K562 (cell line): Measurements from ENCODE around the gene RNF11. TPM values are rescaled to one million over a fixed set of nuclear protein-coding genes. Genes with fewer than 3 reads are reported as not detected.

ENCODE experiments used
- CSDE1 ChIP-seq, 2 experiments: fragments of 450-650 bp; IDR thresholded peaks; 2 replicates each; pipeline ENCODE4 v1.6.1; 2016; ENCODE audit warnings: mild to moderate bottlenecking in 1 of 2
- HMGN3 ChIP-seq: IDR thresholded peaks from 2 replicates; pipeline ENCODE4 v1.6.1; 2011; ENCODE audit warnings: borderline replicate concordance, low read depth, mild to moderate bottlenecking, mixed read lengths, low read length; ENCODE audit not compliant: insufficient read length; ENCODE audit errors: extremely low read depth
- SAP30 ChIP-seq: fragments of 200-600 bp; sonication (generic); IDR thresholded peaks from 2 replicates; pipeline ENCODE4 v1.6.1; 2012; ENCODE audit warnings: borderline replicate concordance, low read depth, mild to moderate bottlenecking, moderate library complexity, low read length, control low read depth, inconsistent platforms; ENCODE audit not compliant: insufficient read depth, poor library complexity, severe bottlenecking
- ZNF224 ChIP-seq: sonication (generic); formaldehyde crosslinking; IDR thresholded peaks from 2 replicates; pipeline ENCODE4 v1.8.0; 2022; ENCODE audit warnings: mild to moderate bottlenecking, missing genetic modification reagents
- polyA plus RNA-seq, 8 experiments: library from polyadenylated mRNA; depleted of rRNA in 4 of 8; stranded (reverse) in 5 of 8; unstranded in 3 of 8; fragments of >200 nt; fragmentation: Nextera tagmentation in 2 of 8; fragmentation: Illumina TruSeq in 1 of 8; extraction: Ambion mirVana in 2 of 8; extraction: Trizol in 1 of 8; gene quantifications; 2 replicates each; pipeline versions ENCODE4 v1.2.1 to v1.2.3, GENCODE V29; 2011 to 2014; ENCODE audit warnings: inconsistent platforms in 1 of 8, missing spikeins in 1 of 8
- total RNA-seq, 7 experiments: library from RNA; depleted of rRNA in 6 of 7; stranded (reverse); fragments of >200 nt in 6 of 7; fragmentation: Illumina TruSeq in 2 of 7; extraction: Trizol in 2 of 7; gene quantifications; 2 replicates each; pipeline versions ENCODE4 v1.2.1 to v1.2.3, GENCODE V29; 2011 to 2021; ENCODE audit warnings: low replicate concordance in 1 of 7
- TF ChIP-seq, protein P1 (sequence below): sonication (generic); formaldehyde crosslinking; IDR thresholded peaks from 2 replicates; pipeline ENCODE4 v1.8.0; 2022; ENCODE audit warnings: mild to moderate bottlenecking, missing genetic modification reagents
- TF ChIP-seq, protein P2 (sequence below): fragments of 250-450 bp; sonication (Bioruptor Pico); IDR thresholded peaks from 2 replicates; pipeline ENCODE4 v1.9.0; 2021; ENCODE audit warnings: mild to moderate bottlenecking, inconsistent platforms

The RNF11 gene
- total and polyA plus RNA-seq, 9 of the 15 experiments (the other 6 are each of a cell fraction or from before 2014, with no cell fraction given): 5.7 to 34.3 (median 23.1) TPM

DNA sequence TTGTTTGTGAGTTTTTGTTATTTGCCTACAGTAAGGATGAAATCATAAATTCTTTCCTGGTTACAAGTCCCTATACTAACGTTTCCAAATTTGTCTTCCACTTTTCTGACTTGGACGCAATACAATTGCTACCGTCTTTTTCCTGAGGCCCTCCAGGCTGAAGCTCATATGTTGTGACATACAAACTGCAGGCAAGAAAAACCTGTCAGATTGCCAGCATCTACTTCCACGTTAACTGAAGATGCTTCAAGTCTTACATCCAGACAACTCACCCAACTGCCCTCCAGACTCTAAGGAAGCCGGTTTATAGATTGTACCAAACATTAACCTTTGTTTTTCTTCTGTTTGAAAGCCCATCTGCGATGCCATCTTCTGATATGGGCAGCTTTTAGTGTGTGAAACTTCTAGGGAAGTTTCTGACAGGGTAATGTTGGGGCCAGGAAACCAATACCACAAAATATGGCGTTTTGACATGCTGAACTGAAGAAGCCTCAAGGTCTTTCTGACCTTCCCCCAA lies 21.4 kb upstream of the RNF11 start (continued):
- TF ChIP-seq HMGN3 (no peak), SAP30 (no peak), ZNF224 (no peak), CSDE1 (IDR thresholded peaks at IDR 0.05) (no peak)
- TF ChIP-seq, protein P1, sequence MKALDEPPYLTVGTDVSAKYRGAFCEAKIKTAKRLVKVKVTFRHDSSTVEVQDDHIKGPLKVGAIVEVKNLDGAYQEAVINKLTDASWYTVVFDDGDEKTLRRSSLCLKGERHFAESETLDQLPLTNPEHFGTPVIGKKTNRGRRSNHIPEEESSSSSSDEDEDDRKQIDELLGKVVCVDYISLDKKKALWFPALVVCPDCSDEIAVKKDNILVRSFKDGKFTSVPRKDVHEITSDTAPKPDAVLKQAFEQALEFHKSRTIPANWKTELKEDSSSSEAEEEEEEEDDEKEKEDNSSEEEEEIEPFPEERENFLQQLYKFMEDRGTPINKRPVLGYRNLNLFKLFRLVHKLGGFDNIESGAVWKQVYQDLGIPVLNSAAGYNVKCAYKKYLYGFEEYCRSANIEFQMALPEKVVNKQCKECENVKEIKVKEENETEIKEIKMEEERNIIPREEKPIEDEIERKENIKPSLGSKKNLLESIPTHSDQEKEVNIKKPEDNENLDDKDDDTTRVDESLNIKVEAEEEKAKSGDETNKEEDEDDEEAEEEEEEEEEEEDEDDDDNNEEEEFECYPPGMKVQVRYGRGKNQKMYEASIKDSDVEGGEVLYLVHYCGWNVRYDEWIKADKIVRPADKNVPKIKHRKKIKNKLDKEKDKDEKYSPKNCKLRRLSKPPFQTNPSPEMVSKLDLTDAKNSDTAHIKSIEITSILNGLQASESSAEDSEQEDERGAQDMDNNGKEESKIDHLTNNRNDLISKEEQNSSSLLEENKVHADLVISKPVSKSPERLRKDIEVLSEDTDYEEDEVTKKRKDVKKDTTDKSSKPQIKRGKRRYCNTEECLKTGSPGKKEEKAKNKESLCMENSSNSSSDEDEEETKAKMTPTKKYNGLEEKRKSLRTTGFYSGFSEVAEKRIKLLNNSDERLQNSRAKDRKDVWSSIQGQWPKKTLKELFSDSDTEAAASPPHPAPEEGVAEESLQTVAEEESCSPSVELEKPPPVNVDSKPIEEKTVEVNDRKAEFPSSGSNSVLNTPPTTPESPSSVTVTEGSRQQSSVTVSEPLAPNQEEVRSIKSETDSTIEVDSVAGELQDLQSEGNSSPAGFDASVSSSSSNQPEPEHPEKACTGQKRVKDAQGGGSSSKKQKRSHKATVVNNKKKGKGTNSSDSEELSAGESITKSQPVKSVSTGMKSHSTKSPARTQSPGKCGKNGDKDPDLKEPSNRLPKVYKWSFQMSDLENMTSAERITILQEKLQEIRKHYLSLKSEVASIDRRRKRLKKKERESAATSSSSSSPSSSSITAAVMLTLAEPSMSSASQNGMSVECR: no peak
- TF ChIP-seq, protein P2, sequence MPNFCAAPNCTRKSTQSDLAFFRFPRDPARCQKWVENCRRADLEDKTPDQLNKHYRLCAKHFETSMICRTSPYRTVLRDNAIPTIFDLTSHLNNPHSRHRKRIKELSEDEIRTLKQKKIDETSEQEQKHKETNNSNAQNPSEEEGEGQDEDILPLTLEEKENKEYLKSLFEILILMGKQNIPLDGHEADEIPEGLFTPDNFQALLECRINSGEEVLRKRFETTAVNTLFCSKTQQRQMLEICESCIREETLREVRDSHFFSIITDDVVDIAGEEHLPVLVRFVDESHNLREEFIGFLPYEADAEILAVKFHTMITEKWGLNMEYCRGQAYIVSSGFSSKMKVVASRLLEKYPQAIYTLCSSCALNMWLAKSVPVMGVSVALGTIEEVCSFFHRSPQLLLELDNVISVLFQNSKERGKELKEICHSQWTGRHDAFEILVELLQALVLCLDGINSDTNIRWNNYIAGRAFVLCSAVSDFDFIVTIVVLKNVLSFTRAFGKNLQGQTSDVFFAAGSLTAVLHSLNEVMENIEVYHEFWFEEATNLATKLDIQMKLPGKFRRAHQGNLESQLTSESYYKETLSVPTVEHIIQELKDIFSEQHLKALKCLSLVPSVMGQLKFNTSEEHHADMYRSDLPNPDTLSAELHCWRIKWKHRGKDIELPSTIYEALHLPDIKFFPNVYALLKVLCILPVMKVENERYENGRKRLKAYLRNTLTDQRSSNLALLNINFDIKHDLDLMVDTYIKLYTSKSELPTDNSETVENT (CRISPR knock-in tag): no peak
- TF ChIP-seq, all 486 proteins: peak for 0
